Right kidney (tissue), 1 donor: ENCODE measurements around the gene HDAC9.

Source experiments
- DNase-seq: peaks from one replicate; pipeline ENCODE4 v3.0.0-alpha.2; 2016

HDAC9 gene

DNA sequence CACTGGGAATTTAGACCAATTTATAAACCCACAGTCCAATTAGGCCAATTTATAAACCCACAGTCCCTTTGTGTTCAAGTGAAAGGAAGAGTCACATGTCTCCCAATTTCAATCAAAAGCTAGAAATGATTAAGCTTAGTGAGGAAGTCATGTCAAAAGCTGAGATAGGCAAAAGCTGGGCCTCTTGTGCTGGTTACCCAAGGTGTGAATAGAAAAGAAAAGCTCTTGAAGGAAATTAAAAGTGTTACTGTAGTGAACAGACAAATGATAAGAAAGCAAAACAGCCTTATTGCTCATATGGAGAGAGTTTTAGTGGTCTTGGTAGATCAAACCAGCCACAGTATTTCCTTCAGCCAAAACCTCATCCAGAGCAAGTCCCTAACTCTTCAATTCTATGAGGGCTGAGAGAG, 245.0 kb downstream of the HDAC9 start:
- DNase-seq: no peak

DNA sequence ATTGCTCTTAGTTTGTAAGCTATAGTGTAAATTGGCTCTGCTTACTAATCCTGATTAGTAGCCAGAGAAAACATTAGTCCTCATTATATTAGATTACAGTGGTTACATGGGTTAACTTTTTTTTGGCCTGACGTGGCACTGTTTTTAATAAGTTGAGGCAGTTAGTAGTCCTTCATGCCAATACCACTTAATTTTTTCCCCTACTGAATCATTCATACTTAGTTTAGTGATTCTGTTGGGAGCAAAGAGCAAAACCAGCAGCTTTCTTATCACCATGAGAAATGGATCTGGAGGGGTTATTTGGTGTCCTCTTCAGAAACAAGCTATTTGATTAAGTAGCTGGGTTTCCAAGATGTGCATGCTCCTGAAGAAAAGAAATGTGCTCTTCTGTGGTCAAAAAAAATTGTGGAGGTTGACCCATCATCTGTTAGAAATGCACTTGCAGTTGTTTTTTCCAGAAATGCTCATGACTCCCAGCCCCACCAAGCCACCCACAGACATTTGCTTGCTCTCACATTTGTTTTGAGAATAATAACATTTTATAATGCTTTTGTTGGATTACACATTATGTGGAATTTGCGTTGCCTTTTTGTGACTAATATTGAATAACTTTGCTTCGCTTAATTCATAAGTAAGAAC, 258.5 kb downstream of the HDAC9 start:
- no peak for DNase-seq

GRCh38 chr7:18754766-18755165, 259.2 kb downstream of the HDAC9 start:
- DNase-seq: no peak

GRCh38 chr7:18755793-18756192, 260.2 kb downstream of the HDAC9 start:
- DNase-seq: no peak

GRCh38 chr7:18756378-18757050, 261.0 kb downstream of the HDAC9 start:
- DNase-seq: no peak

DNA sequence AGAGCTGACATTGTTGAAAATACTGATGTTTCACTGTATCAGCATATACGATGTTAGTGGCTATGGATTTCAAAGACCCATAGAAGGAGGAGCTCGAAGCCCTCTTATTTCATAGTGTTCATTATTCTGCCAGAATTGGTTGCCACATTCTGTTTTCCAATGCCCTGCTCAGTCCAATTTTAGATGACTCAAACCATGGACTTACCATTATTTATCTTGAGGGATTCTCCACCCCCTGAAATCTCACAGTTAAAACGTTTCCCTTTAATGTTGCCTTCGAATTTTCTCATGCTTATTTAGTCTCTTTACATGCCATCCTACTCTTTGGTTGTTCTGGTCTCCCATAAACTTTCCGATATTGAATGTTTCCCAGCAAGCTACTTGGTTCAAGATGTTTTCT, 264.5 kb downstream of the HDAC9 start:
- no peak for DNase-seq

DNA sequence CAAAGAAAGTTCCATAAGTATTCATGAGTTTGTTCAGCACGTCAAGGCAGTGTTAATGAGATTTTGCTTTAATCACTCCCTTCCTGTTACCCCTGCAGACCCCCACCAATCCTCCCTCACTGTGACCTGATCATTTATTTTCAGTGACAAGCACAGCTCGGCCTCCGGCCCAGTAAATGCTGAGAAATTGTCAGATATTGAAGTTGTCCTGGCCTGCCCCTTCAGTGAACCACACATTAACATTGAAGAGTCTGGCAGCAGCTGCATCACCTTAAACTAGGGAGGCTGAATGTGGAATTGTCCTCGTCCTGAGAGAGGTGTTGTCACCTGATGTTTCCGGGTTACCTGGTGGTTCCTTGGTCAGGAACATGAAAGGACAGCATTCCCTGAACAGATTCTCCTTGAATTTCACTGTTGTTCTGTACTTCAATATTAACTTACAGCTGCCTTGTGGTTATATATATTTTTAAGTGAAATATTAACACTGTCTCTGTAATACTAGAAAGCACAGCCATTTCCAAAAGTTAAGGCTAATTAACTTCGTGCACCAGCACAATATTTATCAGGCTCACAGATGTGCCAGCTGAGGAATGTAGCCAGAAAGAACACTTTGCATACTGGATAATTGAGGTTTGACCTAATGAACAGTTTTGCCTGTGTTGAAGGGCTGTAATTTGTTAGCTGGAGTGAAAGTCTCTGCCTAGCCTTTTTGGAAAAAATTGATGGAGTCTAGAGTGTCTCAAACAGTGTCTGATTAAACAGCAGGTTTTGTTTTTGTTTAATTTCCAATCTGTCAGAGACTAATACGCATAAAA, 265.3 kb downstream of the HDAC9 start:
- DNase-seq: peak; percentile 6

DNA sequence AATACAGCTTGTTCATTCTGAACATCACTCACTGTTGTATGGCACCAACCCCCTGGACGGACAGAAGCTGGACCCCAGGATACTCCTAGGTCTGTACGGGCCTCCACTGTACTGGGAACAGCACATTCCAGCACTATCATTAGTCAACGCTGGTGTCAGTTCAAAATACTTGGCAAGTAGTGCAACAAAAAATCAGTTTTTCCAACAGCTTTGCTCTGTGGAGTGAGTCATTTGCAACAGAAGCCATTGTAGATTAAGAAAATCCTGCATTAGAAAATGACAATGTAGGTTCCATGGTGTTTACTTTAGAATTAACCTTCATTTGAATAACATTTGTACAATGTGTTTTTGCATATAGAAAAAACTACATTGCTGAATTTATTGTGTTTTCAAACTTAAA, 266.6 kb downstream of the HDAC9 start:
- DNase-seq: no peak

- no peak for DNase-seq
Measured at GRCh38 chr7:18768256-18768655, 272.7 kb downstream of the HDAC9 start.

DNA sequence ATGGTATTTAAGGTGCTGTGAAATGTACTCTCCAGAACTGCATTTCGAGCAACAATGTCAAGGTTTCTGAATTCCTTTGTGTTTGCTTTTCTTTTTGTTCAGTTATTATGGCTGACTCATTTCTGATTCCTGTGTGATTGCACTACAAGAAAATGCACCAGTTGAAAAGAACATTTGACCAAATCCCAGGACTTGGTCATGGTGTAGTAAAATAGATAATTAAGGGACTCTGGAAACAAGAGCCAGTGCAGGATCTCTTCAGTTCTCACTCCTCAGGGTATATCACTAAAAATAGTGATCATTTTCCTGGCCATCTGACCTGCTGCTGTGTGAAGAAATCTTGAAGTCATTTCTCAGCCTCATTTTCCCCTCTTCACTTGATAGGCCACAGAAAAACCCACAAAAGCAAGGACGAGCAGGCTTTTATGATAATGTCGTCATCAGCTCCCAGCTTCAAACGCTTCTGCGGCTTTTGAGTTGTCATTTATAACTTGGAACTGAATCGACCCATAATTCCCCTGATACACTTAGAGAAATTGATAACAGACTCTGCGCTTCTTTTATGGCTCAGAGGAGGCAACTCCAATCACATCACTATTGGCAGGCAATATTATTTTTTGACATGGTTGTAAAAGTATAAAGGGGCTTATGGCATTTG, 274.7 kb downstream of the HDAC9 start:
- DNase-seq: no peak

- no peak for DNase-seq
Measured at GRCh38 chr7:18770822-18771221, 275.3 kb downstream of the HDAC9 start.

DNA sequence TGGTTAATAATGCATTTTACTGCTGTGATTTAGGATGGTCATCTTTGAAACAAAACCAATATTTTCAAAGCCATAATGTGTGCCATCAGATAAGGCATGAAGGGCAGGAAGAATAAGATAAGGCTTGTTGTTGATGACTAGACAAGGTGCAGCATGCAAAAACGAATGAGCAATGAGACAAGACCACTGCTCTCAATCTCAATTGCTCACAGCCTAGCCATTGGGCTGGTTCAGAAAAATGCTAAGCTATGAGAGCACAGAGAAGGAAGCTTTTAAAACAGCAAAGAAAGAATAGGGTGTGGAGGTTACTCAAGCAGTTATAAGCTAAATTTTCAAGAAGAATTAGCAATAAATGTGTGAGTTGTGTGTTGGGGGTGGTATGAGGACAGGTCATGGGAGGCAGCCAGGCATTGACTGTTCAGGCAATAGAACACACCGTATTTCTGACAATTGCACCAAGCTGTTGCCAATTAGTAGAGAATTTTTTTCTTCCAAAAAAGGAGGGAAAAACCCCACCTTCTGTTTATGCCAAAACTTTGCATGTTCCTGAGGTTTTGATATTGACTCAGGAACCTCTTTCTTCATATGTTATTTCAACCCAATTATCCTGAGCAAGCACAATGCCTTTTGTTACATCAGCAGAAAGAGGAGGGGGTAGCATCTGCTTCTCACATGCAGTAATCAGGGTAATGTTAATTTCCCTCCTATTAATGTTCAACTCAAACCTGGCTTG, 276.5 kb downstream of the HDAC9 start:
- DNase-seq: no peak

GRCh38 chr7:18772567-18772965, 277.0 kb downstream of the HDAC9 start:
- no peak for DNase-seq

DNA sequence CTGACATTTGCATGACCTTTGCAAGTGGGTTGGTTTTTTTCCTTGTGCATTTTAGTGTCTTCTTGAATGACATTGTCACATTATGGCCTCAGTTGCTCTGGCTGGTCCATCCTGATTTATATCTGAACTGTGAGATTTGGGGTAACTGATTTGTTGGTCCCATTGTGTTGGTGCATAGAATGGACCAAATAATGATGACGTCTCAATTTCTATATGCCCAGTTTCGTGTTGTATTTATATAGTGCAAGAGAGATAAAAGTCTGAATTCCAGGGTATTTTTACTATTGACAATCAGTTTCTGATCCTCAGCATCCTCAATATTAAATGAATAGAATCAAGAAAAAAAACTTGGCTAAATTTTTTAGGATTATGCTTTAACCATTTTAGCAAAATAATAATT, 281.8 kb downstream of the HDAC9 start:
- no peak for DNase-seq

GRCh38 chr7:18778594-18778993, 283.0 kb downstream of the HDAC9 start:
- DNase-seq: no peak

- no peak for DNase-seq
Measured at GRCh38 chr7:18780266-18780665, 284.7 kb downstream of the HDAC9 start.

- no peak for DNase-seq
Measured at GRCh38 chr7:18780938-18781337, 285.4 kb downstream of the HDAC9 start.

DNA sequence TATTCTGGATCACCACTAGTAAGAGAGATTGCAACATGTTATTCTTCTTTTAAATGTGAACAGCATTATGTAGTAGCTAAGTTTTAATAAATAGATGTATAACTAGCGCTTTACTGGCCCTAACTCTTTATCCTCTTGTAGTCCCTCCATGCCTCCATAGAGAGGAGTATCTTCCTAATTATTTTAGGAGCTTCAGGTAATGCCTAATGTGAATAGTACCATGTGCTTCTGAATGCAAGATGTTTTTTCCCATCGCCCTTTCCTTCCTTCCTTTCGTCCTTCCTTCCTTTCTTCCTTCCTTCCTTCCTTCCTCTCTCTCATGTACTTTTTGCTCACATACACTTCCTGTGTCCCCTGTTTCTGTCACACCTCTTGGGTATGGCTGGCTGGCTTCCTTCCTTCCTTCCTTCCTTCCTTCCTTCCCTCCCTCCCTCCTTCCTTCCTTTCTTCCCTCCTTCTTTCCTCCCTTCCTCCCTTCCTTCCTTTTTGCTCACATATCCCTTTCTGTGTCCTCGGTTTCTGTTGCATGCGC, 290.7 kb downstream of the HDAC9 start:
- DNase-seq: no peak

- no peak for DNase-seq
Measured at GRCh38 chr7:18786796-18787195, 291.2 kb downstream of the HDAC9 start.

DNA sequence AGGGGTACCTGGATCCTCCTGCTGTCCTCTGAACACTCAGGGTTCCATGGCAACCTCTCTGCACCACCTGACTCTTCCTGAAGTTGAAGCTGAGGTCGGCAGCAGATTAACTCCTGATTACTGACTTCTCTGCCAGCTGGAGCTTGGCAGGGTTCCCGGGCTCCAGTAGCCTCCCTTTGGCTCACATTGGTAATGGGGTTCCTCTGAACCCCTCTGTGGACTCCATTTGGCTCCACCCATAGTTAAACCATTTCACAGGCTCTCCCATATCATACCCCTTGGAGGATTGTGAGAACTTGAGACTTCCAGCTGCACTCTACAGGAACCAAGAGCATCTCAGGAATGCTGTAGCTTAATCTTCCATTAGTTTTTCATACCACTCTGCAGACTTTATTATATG, 292.5 kb downstream of the HDAC9 start:
- DNase-seq: no peak

- peak; percentile 33 for DNase-seq
Measured at GRCh38 chr7:18792871-18793595, 297.5 kb downstream of the HDAC9 start.
